ENCODE data around the gene DUS1L.

The DUS1L gene

GRCh38 chr17:82055023-82055964, 10.3 kb downstream of the DUS1L start:
- DNase-seq: no peak

- no peak for DNase-seq
Observed at GRCh38 chr17:82054351-82055022, 11.1 kb downstream of the DUS1L start.

- DNase-seq: no peak
Observed at GRCh38 chr17:82053556-82054263, 11.9 kb downstream of the DUS1L start.

GRCh38 chr17:82053130-82053529, 12.5 kb downstream of the DUS1L start:
- no peak for DNase-seq

- DNase-seq: no peak
Observed at GRCh38 chr17:82052638-82053059, 13.0 kb downstream of the DUS1L start.

GRCh38 chr17:82051776-82052637, 13.6 kb downstream of the DUS1L start, which contains the start of the genes GPS1 and RFNG:
TSS of gene GPS1 (plus strand) at chr17:82051898. CDS start at chr17:82051932, 34 bp downstream.
TSS of gene RFNG (minus strand) at chr17:82051811. CDS start at chr17:82051766, 45 bp downstream.
- peak; percentile 87 for DNase-seq

- DNase-seq: no peak
Observed at GRCh38 chr17:82050761-82051641, 14.6 kb downstream of the DUS1L start.

GRCh38 chr17:82050152-82050760, 15.3 kb downstream of the DUS1L start:
- no peak for DNase-seq

- DNase-seq: no peak
Observed at GRCh38 chr17:82049521-82049971, 16.1 kb downstream of the DUS1L start.

- DNase-seq: no peak
Observed at GRCh38 chr17:82049106-82049505, 16.5 kb downstream of the DUS1L start.

- no peak for DNase-seq
Observed at GRCh38 chr17:82048571-82048971, 17.0 kb downstream of the DUS1L start.

GRCh38 chr17:82047914-82048570, 17.6 kb downstream of the DUS1L start:
- DNase-seq: no peak

- no peak for DNase-seq
Observed at GRCh38 chr17:82047379-82047778, 18.2 kb downstream of the DUS1L start.

GRCh38 chr17:82046903-82047302, 18.7 kb downstream of the DUS1L start:
- no peak for DNase-seq

GRCh38 chr17:82045936-82046484, 19.6 kb downstream of the DUS1L start:
- no peak for DNase-seq

GRCh38 chr17:82043507-82043906, 22.1 kb downstream of the DUS1L start:
- DNase-seq: no peak

GRCh38 chr17:82042649-82043048, 23.0 kb downstream of the DUS1L start:
- DNase-seq: no peak

GRCh38 chr17:82041144-82041814, 24.3 kb downstream of the DUS1L start:
- no peak for DNase-seq

GRCh38 chr17:82039695-82040299, 25.8 kb downstream of the DUS1L start:
- DNase-seq: no peak
